Measurements from ENCODE around the gene C5.
"Not testable (repeated sequence)": the region's sequence is repeated elsewhere in the genome, so short reads cannot be mapped to it uniquely, and the experiment has no call there.

Gene C5

DNA sequence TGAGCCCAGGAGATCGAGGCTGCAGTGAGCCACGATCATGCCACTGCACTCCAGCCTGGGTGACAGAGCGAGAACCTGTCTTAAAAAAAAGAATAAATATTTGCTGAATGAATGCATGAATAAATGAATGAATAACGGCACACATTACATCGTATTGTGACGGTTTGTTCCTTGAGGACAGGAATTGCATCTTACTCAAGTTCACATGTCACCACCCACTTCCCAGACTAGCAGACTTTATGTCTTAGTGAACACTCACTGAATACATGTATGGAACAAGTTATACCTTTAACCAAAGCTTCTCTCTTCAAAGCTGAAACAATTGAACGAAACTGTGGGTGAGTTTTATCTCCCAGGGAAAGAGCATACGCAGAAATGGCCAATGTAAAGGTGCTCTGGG is 70.3 kb downstream of the C5 start:
- no peak for DNase-seq (ENCODE audit: low read depth, low spot score)

- DNase-seq (ENCODE audit: low read depth, low spot score), result no peak
These were observed 71.1 kb downstream of the C5 start for GRCh38 chr9:120978987-120979386.

- no peak for DNase-seq (ENCODE audit: low read depth, low spot score)
These were observed 72.8 kb downstream of the C5 start for GRCh38 chr9:120977321-120977720.

GRCh38 chr9:120974921-120975320 is 75.2 kb downstream of the C5 start:
- DNase-seq (ENCODE audit: low read depth, low spot score), result no peak

- no peak for DNase-seq (ENCODE audit: low read depth, low spot score)
These were observed 75.9 kb downstream of the C5 start for GRCh38 chr9:120974181-120974580.

- DNase-seq (ENCODE audit: low read depth, low spot score), result no peak
These were observed 78.1 kb downstream of the C5 start for GRCh38 chr9:120971938-120972337.

DNA sequence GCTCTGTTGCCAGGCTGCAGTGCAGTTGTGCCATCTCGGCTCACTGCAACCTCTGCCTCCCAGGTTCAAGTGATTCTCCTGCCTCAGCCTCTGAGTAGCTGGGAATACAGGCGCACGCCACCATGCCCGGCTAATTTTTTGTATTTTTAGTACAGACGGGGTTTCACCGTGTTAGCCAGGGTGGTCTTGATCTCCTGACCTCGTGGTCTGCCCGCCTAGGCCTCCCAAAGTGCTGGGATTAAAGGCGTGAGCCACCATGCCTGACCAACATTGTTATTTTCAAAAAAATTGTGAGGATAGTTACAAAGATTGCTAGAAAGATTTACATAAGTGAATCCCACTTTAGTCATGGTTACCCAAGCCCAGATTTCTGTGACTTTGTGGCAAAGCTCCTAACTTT is 78.6 kb downstream of the C5 start:
- not testable (repeated sequence) for DNase-seq (ENCODE audit: low read depth, low spot score)

GRCh38 chr9:120970244-120970643 is 79.8 kb downstream of the C5 start:
- DNase-seq (ENCODE audit: low read depth, low spot score), result no peak

DNA sequence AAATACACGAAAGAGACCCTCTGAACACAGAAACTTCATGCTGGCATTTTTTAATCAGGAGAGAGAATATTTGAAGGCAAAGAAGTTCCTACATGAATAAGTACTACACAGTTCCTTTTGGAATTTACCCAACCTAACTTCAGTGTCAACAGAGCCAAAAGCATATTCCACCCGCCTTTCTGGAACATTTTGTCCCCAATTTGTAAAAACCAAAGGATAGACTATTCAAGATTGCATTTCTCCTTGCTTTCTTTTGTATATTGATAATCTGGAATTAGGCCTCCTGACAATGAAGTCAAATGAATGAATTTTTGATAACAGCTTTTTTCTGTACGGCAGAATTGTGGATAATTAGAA is 84.1 kb downstream of the C5 start:
- no peak for DNase-seq (ENCODE audit: low read depth, low spot score)

DNA sequence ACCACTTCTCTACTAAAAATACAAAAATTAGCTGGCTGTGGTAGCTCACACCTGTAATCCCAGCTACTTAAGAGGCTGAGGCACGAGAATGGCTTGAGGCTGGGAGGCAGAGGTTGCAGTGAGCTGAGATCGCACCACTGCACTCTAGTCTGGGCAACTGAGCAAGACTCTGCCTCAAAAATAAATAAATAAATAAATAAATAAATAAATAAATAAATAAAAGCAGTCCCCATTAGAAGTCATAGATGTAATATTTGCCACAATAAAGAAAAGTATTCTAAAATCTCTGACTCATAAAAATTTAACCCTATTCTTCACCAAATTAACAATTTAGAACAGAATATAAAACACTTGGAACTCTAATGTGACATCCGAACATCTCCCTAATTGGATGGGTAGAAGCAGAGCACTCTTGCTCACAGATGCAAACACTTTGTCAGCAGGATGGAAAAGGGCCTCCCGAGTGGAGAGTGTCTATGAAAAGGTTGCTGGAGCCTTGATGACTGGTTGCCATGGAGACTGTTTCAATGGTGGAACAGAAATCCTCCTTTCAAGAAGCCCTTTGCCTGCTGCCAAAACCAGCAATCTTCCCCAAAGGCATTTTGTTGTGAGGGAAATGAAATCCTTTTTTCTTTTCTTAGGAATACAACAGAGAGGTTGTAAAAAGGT is 84.6 kb downstream of the C5 start:
- peak; percentile 77 for DNase-seq (ENCODE audit: low read depth, low spot score)

- no peak for DNase-seq (ENCODE audit: low read depth, low spot score)
These were observed 88.1 kb downstream of the C5 start for GRCh38 chr9:120961936-120962335.

DNA sequence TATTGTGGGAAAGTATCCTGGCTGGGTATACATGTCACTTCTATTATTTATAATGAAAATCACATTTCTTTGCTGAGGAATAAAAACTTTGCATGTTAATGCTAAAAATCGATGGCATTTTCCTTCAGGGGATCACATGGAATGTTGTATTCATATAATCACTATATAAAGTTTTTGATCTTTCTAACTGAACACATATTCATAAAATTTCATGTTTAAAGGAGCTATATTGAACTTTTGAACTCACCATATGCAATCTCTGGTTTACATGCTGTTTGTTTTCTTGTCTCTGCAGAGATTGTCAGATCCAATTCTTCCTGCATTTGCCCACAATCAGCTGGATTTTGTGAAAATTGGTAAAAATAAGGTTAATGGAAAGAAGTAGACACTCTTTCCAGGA is 90.1 kb downstream of the C5 start:
- no peak for DNase-seq (ENCODE audit: low read depth, low spot score)

DNA sequence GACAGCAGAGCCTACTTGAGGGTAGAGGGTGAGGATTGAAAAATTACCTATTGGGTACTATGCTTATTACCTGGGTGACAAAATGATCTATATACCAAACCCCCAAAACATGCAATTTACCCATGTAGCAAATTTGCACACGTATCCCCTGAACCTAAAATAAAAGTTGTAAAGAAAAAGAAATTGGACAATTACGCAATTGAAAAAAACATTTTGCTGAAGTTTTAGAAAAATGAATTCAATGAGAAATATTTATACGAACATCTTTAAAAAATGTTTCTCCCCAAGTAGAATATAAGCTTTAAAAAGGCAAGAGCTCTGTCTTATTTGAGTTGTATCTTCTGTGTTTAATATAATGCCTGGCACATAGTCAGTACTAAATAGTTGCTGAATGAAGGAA is 93.2 kb downstream of the C5 start:
- DNase-seq (ENCODE audit: low read depth, low spot score), result no peak

GRCh38 chr9:120951960-120952618 is 98.0 kb downstream of the C5 start:
- no peak for DNase-seq (ENCODE audit: low read depth, low spot score)

DNA sequence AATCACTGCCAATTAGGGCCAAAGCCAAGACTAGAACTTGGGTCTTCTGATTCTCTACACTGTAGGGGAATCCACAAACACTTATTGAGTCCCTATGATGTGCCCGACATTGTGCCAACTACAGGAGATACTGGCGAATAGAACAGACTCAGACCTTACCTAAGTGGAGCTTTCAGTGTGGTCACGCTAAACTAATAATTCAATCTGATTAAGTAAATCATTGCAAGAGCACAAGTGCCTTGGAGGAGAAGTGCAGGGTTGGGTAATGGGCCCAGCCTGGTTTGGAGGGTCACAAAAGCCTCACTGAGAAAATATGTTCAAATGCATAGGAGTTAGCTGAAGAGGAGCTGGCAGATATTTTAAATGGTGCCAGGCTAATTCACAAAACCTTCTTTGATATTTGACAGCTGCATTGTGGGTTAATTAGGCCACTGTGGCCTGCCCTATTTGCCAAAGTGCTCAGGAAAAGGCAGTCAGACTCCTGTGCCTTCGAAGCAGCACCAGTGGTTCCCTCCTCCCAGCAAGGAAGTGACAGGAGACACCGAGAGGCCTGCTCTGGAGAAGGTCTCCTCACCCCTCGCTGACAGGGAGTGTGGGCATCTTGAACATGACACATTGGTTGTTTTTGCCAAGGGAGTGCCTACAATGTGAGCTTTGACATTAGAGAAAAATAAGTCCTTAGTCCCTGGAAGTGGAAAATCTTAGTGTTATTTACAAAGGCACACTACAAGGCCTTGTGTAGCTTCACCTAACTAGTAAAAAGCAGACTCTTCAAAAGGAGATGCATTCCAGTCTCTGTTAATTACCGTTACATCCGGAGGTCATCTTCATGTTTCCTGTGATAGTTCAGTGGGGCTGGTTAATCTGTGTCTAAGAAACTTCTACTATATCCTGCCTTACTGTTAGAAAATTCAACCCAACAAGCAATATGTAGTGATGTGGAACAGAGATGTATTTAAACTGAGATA is 99.4 kb downstream of the C5 start:
- no peak for DNase-seq (ENCODE audit: low read depth, low spot score)

GRCh38 chr9:120949290-120949689 is 100.8 kb downstream of the C5 start:
- no peak for DNase-seq (ENCODE audit: low read depth, low spot score)

GRCh38 chr9:120948824-120949223 is 101.3 kb downstream of the C5 start:
- DNase-seq (ENCODE audit: low read depth, low spot score), result no peak

GRCh38 chr9:120947222-120947621 is 102.9 kb downstream of the C5 start:
- DNase-seq (ENCODE audit: low read depth, low spot score), result no peak

DNA sequence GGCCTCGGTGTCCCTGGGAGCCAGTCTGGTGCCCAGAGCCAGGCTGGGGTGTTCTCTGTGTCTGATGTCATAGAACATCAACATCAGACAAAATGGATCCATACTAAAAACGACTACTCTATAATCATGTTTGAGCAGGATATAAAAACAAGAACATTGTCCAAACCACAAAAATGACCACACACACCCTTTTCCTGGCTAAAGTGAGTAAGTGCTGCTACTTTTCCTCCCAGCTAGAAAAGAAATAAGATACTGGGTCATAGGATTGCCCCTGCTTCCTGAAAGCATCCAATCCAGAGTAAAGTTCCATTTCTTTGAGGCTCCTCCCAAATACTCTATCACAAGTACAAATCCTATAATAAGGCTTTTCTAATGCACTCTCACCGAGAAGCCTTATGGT is 103.8 kb downstream of the C5 start:
- DNase-seq (ENCODE audit: low read depth, low spot score), result no peak

DNA sequence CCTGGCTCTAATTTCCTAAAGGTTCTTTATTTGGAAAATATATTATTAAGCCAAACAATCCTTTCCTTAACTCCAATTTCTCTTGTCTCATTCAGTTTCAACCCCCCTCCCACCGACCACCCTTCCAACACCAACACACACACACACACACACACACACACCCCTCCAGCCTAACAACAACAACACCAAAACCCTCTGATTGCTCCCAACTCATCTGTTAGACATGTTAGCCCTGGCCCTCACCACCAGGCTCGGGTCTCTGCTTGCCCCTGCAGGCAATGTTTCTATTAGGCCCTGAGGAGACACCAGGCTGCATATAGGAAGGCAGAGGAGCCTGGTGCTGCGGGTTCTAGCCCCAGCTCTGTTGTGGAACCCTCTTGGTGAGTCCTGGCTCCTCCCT is 105.1 kb downstream of the C5 start:
- no peak for DNase-seq (ENCODE audit: low read depth, low spot score)

DNA sequence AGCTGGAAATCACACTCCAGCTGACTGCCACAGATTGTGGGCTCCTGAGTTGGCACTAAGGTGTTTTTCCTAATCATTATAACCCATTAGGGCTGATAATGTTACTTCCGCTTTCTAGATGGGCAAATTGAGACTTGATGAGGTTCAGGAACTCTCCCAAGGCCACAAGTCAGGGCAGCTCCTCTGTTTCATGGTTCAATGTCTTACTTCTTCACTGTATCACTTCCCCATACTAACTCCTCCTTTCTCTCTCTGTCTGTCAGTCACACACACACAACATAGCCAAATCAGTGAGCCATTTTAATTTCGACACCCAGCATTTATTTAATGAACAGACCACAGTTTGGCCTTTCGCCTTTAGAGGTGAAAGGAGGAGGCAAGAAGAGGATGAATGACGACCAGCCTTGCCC is 105.6 kb downstream of the C5 start:
- no peak for DNase-seq (ENCODE audit: low read depth, low spot score)

DNA sequence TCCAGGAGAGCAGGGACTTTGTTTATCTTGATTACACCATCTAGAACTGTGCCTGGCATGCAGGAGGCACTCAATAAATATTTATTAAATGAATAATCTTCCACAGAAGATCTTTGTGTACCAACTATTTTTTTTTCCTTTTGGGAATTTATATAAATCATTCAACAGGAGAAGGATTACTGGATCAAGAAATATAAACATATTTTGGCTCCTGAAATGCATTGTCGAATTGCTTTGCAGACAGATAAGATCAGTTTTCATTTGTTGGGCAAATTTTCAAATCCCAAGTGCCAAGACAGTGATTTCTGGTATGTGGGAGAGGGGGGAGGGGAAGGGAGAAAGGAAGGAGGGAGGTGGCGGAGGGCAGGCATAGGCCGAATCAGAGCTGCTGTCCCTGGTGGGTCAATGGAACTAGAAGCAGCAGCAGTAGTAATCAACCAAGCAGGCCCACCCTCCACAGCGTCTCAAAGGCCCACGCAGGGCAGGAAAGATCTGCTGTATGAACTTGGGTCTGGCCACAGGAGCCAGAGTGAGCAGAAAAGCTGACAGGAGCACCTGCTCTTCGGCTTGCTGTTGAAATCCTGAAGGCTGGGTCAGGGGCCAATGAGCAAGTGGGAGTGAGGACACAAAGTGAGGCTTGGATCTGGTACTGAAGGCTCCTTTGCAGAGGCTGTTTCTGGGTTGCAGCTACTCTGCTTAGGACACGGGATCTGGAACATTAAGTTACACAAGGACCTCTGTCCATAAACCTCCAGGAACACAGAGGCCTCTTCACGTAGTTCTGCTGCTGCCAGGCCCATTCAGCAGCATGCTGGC is 107.7 kb downstream of the C5 start:
- DNase-seq (ENCODE audit: low read depth, low spot score), result no peak
